8988T (cell line): Measurements from ENCODE around the gene TSPAN4.

Experiments used
- DNase-seq: peaks from one replicate; pipeline ENCODE4 v3.0.0; 2011

TSPAN4 gene

DNA sequence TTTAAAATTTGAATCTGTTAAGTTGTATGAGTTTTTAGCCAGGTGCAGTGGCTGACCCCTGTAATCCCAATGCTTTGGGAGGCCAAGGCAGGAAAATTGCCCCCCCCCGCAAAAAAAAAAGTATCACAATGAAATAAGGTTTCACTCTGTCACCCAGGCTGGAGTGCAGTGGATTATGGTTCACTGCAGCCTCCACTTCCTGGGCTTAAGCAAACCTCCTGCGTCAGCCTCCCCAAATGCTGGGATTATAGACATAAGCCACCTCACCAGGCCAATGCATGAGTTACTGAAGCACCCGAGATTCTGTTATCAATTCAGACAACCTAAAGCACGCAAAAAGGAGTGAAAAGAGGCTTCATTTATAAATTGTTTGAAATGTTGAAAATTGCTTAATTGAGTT lies 70.4 kb downstream of the TSPAN4 start:
- no peak for DNase-seq

GRCh38 chr11:914204-914603 lies 71.6 kb downstream of the TSPAN4 start:
- no peak for DNase-seq

GRCh38 chr11:914747-915501 lies 72.3 kb downstream of the TSPAN4 start:
- no peak for DNase-seq
